HEK293 (cell line): Measurements from ENCODE around the gene CPT1C.

Source experiments
- HOXA7 ChIP-seq: sonication (generic); formaldehyde crosslinking; IDR thresholded peaks from 2 replicates; pipeline ENCODE4 v1.8.1; 2022; ENCODE audit warnings: missing genetic modification reagents, borderline replicate concordance
- ZNF843 ChIP-seq: fragments of 450-650 bp; formaldehyde crosslinking; IDR thresholded peaks from 2 replicates; pipeline ENCODE4 v1.5.1; 2016; ENCODE audit warnings: missing biosample characterization, missing genetic modification characterization

GRCh38 chr19:49665351-49666119, 25.4 kb upstream of the CPT1C start, which contains the start of the genes BCL2L12 and IRF3:
- TF ChIP-seq ZNF843 (tag by site-specific recombination) (peak; percentile 39; the same call in 1 of the 2 replicates), HOXA7 (no peak)
